ENCODE data around the gene EXOC2.
"Not testable (repeated sequence)": the region's sequence is repeated elsewhere in the genome, so short reads cannot be mapped to it uniquely, and the experiment has no call there.

DNA sequence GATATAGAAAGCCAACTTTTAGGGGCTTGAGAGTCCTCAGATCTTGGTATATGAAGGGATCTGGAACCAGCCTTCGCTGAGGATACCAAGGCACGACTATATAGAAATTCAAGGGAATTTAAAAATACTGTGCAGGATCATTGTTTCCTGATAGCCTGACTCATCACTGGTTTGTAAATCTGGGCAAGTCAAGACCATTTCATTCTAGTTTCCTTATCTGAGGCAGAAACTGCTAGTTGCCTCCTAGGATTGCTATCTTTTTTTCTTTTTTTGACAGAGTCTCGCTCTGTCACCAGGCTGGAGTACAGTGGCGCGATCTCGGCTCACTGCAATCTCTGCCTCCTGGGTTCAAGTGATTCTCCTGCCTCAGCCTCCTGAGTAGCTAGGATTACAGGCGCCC, 131.6 kb downstream of the EXOC2 start:
- TF ChIP-seq, protein P1, sequence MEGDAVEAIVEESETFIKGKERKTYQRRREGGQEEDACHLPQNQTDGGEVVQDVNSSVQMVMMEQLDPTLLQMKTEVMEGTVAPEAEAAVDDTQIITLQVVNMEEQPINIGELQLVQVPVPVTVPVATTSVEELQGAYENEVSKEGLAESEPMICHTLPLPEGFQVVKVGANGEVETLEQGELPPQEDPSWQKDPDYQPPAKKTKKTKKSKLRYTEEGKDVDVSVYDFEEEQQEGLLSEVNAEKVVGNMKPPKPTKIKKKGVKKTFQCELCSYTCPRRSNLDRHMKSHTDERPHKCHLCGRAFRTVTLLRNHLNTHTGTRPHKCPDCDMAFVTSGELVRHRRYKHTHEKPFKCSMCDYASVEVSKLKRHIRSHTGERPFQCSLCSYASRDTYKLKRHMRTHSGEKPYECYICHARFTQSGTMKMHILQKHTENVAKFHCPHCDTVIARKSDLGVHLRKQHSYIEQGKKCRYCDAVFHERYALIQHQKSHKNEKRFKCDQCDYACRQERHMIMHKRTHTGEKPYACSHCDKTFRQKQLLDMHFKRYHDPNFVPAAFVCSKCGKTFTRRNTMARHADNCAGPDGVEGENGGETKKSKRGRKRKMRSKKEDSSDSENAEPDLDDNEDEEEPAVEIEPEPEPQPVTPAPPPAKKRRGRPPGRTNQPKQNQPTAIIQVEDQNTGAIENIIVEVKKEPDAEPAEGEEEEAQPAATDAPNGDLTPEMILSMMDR (IDR thresholded peaks at IDR 0.05; ENCODE audit: low read depth, low read length) = not testable (repeated sequence)
- TF ChIP-seq EZH2phosphoT487 (IDR thresholded peaks at IDR 0.05; ENCODE audit: low read depth) = not testable (repeated sequence)
